ENCODE results near the gene FMN1.
A peak's percentile ranks its signal among the peaks of the same experiment; 100 is the strongest.
"Not testable (repeated sequence)": the region's sequence is repeated elsewhere in the genome, so short reads cannot be mapped to it uniquely, and the experiment has no call there.

FMN1 gene

DNA sequence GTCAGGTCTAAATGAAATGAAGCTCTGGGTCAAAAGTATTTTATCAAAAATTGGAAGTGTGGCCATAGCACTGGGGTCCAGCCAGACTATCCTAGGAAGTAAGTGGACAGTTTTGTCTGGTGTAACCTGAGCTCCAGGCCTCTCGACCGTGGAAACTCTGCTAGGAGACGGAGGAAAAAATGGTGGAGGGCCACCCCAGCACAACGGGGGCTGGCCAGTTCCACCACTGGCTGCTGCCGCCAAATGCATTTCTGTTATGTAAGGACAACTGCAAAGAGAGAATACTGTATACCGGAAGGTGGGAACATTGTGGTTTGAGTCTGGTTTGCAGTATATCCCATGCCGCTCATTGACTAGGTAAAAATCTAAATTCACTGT is 241.0 kb downstream of the FMN1 start:
- peak; percentile 68 for DNase-seq

DNA sequence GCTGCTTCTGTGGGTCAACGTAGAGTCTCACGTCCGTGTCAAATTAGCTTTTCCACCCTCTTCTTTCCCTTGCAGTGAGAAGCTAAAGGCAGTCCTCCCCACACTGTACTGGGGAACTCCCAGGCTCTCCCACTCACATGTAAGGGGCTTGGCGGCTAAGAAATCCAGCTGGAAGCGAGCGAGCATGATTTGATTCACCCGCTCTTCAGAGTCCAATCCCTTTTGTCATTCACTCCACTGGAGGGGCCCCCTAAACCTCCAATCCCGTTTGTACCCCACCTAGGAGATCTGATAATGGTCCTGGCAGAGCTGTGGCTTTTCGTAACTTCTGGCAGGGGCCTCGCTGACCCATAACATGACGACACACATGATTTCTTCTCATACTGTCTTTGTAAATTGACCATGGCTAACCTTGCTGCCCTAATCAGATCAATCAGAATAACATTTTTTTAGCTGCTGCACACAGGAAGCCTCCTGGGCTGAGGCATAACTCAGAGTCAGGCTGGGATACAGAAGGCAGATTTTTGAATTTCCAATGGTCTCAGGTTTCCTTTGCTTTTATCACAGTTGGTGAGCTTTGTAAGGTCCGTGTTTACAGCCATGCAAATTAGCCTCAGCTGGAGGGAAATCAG is 241.5 kb downstream of the FMN1 start:
- peak; percentile 71 for DNase-seq

DNA sequence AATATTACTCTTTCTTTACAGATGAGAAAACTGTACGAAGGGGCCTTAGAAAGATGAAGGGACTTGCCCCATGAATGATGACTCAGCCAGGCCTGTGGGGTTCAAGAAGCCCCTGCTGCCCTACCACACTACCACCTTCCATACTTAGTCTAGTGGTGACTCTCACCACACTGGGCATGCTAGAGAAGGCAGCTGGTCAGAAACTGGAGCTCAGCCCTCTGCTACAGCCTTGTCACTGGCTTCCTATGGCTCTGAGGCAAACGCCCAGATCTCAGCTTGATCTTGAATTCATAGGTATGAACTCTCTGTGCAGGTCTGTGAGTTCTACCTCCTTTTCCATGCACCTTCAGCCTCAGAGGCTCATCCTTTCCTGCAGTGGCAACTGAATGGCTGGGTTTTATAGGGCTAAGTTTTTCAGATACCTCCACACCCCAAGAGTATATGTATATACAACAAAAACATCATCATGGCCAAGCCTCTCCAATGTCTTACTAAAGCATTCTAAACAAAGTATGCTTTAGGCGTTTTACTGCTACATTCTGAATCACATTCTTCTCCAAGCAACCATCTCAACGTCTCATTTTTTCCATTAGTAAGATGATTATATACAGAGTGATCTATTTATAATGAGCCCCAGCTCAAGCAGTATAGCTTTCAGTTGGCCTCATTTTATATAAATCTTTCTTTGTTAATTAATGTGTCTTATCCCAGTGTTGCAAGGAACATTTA is 242.6 kb downstream of the FMN1 start:
- no peak for DNase-seq

DNA sequence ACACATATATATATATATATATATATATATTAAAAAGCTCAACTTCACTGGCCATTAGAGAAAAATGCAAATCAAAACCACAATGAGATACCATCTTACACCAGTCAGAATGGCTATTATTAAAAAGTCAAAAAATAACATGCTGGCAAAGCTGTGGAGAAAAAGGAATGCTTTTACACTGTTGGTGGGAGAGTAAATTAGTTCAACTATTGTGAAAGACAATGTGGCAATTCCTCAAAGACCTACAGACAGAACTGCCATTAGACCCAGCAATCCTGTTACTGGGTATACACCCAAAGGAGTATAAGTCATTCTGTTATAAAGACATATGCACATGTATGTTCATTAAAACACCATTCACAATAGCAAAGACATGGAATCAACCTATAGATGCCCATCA is 244.5 kb downstream of the FMN1 start:
- DNase-seq, result not testable (repeated sequence)

DNA sequence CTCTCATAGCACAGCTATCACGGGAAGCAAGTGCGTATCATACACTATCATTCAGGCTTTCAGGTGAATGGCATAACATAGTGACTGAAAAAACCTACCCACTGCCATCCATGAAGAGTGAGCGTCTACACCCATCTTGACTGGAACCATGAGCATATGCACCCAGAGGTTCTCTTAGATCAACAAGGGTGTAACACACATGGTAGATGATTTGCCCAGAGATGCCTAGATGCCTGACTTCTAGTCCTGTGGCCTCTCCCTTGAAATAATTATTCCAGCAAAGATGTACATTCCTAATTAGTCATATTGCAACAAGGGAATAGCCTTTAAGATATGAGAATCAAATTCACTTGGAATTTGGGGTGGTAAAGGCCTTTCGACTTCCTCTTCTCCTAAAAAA is 248.3 kb downstream of the FMN1 start:
- no peak for DNase-seq

DNA sequence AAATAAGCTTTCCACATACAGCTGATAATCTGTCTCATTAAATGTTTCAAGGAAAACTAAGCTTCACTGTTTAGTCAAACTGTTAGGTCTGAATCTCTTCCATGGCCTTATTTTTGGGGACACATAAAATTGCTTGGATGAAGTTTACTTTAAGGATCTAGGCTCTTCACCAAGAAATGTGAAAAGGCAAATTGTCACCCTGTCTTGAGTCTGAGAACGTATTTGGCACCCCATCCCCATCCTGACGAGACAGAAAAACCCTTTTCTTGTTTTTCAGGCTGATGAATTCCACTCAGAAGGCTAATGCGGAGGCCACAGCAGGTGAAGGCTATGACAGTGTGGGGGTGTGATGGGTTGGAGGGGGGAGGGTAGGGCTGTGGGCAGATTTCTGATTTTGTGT is 250.1 kb downstream of the FMN1 start:
- DNase-seq, result no peak

DNA sequence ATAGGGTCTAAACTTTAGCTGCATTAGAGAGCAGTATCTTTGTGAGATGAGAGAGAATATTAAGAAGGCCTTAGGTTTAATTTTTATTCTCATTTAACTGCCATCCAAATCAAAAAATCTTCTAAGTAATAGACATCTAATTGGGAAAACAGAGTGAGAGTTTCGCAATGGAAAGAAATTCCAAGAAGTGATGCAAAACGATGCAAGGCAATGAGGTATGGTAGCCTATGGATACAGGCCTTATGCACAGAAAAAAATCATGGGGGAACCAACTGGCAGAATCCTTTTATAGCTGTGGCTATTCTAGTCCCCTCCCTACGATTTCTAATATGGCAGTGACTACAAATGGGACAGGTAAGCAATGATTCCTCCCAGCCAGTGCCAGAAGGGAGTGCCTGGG is 250.8 kb downstream of the FMN1 start:
- DNase-seq, result no peak

DNA sequence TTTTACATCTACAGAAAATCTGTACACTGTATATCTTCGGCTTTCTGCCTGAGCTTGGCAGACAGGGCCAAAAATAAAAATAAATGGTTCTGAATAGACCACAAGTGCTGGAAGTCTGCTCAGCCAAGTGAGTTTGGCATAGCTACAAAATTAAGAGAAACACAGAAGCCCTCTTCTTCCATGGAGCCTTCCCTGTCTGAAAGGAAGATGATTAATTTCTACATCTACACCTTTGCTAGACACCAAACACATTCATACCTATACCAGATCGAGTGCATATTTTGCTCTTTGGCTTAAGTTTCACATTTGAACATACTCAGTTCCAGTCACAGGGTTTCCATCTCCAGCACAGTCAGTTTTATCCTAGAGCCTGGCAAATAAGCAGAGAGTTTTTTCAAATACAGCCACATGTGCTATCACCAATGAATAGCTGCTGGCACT is 252.1 kb downstream of the FMN1 start:
- DNase-seq, result peak; percentile 55

DNA sequence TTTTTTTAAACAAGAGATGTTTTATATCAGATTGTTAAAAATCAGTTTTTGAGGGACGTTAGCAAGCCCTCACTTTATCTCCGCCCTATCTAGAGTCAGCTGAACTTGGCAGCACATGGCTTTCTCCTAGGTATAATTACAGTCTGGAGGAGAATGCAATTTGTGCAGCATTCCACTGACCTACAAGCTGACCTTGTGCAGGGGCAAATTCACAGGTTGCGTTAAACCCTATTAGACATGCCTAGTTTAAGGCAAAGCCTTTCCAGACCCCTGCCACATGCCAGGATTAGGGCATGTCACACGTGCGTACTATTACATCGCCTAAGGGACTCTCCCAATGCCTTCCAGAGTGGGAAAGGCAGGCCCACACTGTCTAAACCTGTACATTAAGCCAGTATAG is 252.7 kb downstream of the FMN1 start:
- no peak for DNase-seq

DNA sequence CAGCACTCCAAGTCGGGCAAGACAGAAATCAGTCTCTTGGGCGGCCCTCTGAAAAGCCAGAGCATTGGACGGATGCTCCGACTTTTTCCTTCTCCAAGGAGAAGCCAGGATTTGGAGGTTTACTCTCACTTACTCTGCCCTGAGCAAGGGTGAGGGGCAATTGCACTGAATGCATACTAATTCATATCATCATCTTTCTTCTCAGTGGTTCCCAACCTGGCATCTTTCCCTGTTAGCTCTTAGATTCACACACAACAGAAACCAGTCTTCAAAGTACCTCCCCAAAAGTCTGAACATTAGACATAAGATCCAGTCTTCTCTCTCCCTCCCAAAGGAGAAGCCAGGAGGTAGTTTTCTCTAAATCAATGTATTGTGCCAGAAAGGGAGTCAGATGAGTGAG is 257.5 kb downstream of the FMN1 start:
- no peak for DNase-seq

DNA sequence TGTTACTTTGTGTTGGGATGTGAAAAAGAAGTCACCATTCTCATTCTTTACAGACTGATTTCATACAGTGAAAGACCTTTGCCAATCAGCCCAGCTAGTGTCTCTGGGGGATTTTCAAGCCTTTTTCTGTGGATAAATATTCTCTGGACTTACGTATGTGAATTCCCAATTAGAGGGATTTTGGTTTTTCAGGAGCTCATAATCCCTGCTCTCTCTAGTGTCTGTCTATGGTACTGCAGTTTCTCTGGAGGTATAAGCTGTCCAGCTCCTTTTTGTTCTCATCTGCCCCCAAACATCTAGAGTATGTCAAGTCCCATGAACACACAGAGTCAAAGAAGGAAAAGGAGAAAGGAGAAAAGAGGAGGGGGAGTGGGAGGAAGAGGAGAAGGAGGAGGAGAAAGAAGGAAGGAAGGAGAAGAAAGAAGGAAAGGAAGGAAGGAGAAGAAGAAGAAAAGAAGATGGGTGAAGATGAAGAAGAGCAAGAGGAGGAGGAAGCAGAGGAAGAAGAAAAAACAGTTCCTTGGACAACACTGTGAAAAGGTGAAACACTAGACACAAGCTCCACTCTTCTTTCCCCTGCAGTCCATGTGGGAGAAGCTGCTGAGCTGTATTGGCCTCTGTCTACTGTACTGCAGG is 258.1 kb downstream of the FMN1 start:
- DNase-seq, result no peak

DNA sequence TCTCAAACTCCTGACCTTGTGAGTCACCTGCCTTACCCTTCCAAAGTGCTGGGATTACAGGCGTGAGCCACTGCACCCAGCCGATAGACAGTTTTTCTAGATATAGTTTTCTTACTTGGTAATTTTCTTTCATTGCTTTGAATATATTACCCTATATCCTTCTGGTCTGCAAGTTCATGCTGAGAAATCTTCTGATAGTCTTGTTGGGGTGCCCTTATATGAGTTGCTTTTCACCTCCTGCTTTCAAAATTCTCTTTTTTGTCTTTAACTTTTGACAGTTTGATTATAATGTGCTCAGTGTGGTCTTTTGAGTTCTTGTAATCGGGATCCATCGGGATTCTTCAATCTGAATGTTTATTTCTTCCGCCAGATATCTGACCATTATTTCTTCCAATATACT is 259.4 kb downstream of the FMN1 start:
- DNase-seq, result no peak

DNA sequence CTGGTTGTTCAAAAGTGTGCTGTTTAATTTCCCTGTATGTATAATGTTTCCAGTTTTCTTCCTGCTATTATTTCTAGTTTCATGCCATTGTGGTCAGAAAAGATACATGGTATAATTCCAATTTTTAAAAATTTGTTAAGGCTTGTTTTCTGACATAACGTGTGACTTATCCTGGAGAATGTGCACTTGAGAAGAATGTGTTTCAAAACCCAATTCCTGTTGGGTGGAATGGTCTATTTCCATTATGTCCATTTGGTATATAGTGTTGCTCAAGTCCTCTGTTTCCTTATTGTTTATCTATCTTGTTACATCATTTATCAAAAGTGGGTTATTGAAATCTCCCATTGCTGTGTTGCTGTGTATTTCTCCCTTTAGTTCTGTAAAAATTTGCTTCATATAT is 261.3 kb downstream of the FMN1 start:
- DNase-seq, result no peak

DNA sequence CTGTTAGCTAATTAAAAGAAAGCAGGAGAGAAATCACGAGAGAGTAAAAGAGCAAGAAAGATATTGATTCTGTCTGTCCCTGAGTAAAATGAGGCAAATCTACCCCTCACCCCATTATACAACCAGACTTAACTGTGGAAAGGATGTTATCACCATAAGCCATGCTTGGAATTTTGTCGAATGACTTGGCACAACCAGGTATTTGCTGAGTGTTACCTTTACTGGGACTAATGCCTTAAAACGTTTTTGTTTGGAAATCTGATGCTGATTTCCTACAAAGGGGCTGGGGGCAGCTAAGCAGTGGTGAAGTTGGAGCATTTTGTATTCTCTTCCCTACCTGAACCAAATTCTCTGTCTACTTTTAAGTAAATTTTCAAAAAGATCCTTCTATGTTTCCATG is 265.6 kb downstream of the FMN1 start:
- no peak for DNase-seq

DNA sequence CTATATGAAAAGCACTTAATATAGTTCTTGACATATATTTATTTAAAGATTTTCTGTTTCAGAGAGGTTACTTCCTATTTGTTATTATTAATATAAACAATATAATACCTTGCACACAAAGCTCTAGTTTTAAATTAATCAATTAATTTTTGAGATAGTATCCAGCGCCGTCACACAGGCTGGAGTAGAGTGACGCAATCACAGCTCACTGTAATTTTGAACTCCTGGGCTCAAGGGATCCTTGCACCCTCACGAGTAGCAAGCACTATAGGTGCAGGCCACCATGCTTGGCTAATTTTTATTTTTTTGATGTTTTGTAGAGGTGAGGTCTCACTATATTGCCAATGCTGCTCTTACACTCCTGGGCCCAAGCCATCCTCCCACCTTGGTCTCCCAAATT is 267.4 kb downstream of the FMN1 start:
- no peak for DNase-seq

DNA sequence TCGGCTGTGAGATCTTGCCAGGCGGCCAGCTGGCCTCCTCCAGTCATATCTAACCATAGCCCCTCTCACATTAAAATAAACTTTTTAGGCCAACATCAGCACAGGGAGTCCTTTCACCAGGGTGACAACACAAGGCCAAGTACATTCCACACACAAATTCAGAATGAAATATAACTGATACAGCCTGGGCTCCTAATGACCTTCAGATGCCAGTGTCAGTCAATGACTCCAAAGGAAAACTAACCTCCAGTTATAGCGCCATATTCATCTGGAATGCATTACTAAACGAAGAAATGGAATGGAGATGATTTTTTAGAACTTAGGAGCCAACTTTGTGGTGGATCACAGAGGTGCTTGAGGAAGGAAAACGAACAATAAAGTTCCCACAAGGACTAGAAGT is 271.3 kb downstream of the FMN1 start:
- no peak for DNase-seq

DNA sequence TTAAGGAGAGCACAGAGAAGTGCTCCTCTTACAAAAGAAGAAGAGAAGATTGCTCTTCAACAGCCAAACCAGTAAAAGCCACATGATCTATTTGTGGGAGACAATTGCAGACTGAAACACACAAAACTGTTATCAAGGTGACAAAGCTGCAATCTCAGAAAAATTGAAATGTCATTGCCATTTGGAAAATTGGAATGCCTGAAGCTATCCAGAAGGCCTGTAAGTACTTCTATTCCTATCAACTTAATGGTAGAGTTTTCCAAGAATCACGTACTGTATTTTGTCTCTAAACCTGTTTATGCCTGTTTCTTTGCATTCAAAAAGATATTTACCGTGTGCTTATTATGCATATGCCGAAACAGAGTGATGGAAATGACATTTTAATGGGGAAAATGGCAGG is 272.0 kb downstream of the FMN1 start:
- DNase-seq, result no peak

DNA sequence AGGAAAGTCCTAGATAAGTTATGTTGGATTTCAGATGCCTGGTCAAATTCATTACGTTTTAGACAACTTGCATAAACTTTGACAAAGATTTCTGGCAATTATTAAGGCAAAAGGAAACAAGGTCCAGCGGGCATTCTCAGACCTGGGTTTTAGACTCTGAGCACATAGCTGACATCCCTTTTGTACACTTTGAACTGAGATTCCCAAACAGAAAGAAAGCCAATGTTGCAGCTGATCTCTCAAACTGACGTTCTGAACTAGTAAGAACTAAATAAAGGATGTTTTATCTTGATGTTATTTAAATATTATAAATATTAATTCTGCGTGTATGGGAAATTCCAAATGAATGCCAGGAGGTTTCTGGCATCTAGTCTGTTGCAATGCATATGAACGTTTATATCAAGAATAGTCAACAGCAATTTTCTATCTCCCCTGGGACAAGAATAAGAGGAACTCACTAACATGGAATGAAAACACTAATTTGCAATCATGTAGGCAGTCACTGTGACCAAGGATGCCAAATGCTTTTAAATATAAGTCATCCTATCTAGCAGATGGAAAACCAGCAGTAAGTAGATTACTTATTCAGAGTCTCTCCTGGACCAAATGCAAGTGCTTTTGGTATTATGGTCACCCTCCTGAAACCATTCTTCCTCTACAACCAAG is 274.6 kb downstream of the FMN1 start:
- DNase-seq, result no peak

DNA sequence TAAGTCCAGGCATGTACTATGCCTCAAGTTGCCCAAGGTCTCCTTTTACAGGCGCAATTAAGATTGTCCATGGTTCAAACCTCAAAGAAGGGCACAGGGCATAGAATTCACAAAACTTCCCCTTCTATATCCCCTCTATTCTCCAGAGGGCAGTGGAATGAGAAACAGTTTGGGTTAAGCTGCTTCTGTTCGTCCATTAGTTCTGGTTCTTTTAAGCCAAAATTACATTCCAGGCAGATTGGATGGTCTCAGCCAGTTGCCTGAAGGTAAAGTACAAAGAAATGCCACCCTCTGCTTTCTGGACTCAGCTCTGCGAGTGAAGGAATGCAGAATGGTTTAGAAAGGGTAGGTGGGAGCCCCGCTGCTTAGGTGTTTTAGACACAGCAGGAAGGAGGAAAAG is 276.0 kb downstream of the FMN1 start:
- DNase-seq, result no peak

DNA sequence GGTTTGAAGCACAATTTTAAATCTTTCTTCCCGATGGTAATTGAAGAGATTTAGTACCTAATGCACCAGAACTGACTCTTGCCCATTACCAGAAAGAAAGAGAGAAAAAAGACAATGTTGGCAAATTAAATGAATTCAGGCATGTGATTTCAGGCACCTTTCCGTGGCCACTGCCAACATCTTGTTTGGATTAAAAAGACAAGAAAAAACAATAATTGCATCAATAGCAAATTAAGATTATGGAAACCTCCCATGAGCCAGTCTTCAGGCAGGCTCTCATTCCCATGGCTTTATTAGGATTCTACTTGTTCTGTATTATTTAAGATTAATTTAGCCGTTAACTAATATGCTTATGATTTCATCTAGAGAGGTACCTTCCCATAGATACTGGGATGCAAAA is 283.7 kb downstream of the FMN1 start:
- DNase-seq, result no peak

DNA sequence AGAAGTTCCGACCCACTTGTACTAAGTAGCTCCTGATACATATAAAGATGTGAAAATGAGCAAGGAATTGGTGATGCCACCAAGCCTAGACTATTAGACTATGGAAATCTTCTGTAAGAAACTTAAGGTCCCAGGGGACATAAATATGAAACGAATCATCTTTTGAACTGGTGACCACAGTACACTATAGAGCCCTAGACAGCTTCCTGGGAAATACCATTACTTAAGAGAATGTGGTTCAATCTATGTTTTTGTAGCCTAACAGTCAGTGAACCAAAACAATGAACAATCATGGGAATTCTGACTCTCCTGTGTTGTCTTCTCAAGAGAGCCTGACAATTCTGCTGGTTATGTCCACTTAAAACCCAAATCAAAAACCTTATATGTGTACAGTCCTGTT is 285.1 kb downstream of the FMN1 start:
- DNase-seq, result no peak

DNA sequence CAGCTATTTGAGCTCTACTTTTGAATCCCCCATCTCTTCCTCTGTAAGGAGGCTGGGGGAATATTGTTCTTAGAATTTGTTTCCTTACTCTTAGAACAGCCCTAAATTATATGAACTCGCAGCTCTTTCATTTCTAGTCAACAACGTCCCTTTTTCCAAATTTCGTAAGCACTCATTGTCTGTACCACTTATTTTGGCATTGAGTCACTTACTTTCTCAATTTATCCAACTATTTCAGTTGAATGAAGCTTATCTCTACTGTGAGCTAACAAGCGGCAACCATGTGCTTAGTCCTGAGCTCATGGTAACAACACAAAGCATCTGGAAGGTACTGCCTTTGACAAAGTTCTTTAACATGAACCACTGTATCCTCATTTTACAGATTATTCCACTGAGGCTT is 285.6 kb downstream of the FMN1 start:
- DNase-seq, result no peak

DNA sequence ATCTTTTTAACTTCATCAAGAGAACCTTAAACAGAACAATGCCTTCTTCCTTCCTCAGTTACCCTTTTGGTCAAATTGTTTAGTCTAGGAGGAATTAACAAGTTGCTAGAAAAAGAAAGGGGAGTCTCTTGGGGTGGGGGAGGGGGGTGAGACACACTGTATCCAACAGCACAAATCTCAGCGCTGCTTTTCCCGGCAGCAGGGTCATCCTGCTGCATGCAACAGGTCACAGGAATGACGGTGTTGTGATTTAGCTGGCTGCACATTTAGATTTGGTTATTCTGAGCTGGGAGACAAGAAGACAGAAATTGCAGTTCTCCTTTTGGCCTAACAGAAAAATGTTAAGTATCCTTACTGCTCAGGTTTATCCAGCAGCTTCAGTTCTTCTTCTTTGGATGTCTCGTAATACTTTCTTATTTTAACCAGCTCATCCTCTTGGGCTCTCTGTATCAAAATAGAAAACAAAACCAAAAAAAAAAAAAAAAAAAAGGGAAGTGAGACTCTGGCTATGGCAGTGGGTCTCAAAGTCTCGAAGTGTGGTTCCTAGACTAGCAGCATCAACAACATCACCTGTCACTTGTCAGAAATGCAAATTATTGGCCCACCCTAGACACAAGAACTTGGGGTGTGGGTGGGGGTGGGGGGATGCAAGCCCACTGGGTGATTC is 286.2 kb downstream of the FMN1 start:
- DNase-seq, result no peak

Measured in right hindlimb (tissue), 1 donor.